HepG2 (cell line): ENCODE data around the gene NOTUM. TPM values are rescaled to one million over a fixed set of nuclear protein-coding genes. Genes with fewer than 3 reads are reported as not detected.
A peak's percentile ranks its signal among the peaks of the same experiment; 100 is the strongest.

Source experiments
- CERS6 ChIP-seq: sonication (generic); formaldehyde crosslinking; IDR thresholded peaks from 2 replicates; pipeline ENCODE4 v1.5.0; 2020; ENCODE audit warnings: missing genetic modification reagents
- E2F5 ChIP-seq: sonication (generic); formaldehyde crosslinking; conservative IDR thresholded peaks from 2 replicates; pipeline ENCODE4 v1.4.0; 2020; ENCODE audit warnings: missing genetic modification reagents
- FOXO4 ChIP-seq: sonication (generic); formaldehyde crosslinking; conservative IDR thresholded peaks from 2 replicates; pipeline ENCODE4 v1.8.1; 2023; ENCODE audit warnings: missing genetic modification reagents
- GFI1 ChIP-seq: sonication (generic); formaldehyde crosslinking; IDR thresholded peaks from 2 replicates; pipeline ENCODE4 v1.5.0; 2020; ENCODE audit warnings: missing genetic modification reagents, mild to moderate bottlenecking, borderline replicate concordance
- GLI4 ChIP-seq: sonication (generic); formaldehyde crosslinking; IDR thresholded peaks from 2 replicates; pipeline ENCODE4 v1.5.1; 2020; ENCODE audit warnings: missing genetic modification reagents, mild to moderate bottlenecking, moderate library complexity, borderline replicate concordance
- IRF1 ChIP-seq: sonication (generic); formaldehyde crosslinking; IDR thresholded peaks from 2 replicates; pipeline ENCODE4 v1.4.0; 2020; ENCODE audit warnings: low read depth, mild to moderate bottlenecking, missing genetic modification reagents
- MED8 ChIP-seq: sonication (generic); formaldehyde crosslinking; IDR thresholded peaks from 2 replicates; pipeline ENCODE4 v1.8.1; 2023; ENCODE audit warnings: mild to moderate bottlenecking, missing genetic modification reagents; ENCODE audit not compliant: insufficient replicate concordance
- NFIC ChIP-seq: IDR thresholded peaks from 2 replicates; pipeline ENCODE4 v1.6.1; 2012; ENCODE audit warnings: mild to moderate bottlenecking, low read length, inconsistent platforms
- TAF1 ChIP-seq: sonication (generic); formaldehyde crosslinking; IDR thresholded peaks from 2 replicates; pipeline ENCODE4 v1.4.0; 2020; ENCODE audit warnings: missing genetic modification reagents
- THAP8 ChIP-seq: sonication (generic); formaldehyde crosslinking; IDR thresholded peaks from 2 replicates; pipeline ENCODE4 v1.5.1; 2020; ENCODE audit warnings: missing genetic modification reagents, mild to moderate bottlenecking, borderline replicate concordance
- ZNF10 ChIP-seq: sonication (generic); formaldehyde crosslinking; IDR thresholded peaks from 2 replicates; pipeline ENCODE4 v1.4.0; 2020; ENCODE audit warnings: mild to moderate bottlenecking, low read depth, missing genetic modification reagents, borderline replicate concordance
- ZNF180 ChIP-seq: sonication (generic); formaldehyde crosslinking; IDR thresholded peaks from 2 replicates; pipeline ENCODE4 v1.4.0; 2020; ENCODE audit warnings: low read depth, missing genetic modification reagents, borderline replicate concordance
- ZNF232 ChIP-seq: sonication (generic); formaldehyde crosslinking; IDR thresholded peaks from 2 replicates; pipeline ENCODE4 v1.4.0; 2020; ENCODE audit warnings: missing genetic modification reagents, borderline replicate concordance
- ZNF329 ChIP-seq: sonication (generic); formaldehyde crosslinking; IDR thresholded peaks from 2 replicates; pipeline ENCODE4 v1.9.0; 2021; ENCODE audit warnings: low read depth, mild to moderate bottlenecking, missing genetic modification reagents
- ZNF607 ChIP-seq: sonication (generic); formaldehyde crosslinking; IDR thresholded peaks from 2 replicates; pipeline ENCODE4 v1.5.1; 2020; ENCODE audit warnings: missing genetic modification reagents, mild to moderate bottlenecking, borderline replicate concordance
- polyA plus RNA-seq, 8 experiments: library from polyadenylated mRNA; depleted of rRNA in 3 of 8; stranded (reverse) in 7 of 8; unstranded in 1 of 8; fragments of >200 nt; fragmentation: Illumina TruSeq in 4 of 8; extraction: Trizol in 4 of 8; gene quantifications; 2 replicates each; pipeline versions ENCODE4 v1.2.1 to v1.2.3, GENCODE V29; 2011 to 2016; ENCODE audit warnings: low read depth in 4 of 8, missing spikeins in 1 of 8, mixed read lengths in 1 of 8; ENCODE audit not compliant: insufficient read depth in 1 of 8
- total RNA-seq, 5 experiments: library from RNA; depleted of rRNA; stranded (reverse); fragments of >200 nt; fragmentation: Illumina TruSeq; extraction: Trizol; gene quantifications; 2 replicates each; pipeline ENCODE4 v1.2.3, GENCODE V29; 2016; ENCODE audit warnings: low read depth in 1 of 5
- TF ChIP-seq, protein P1 (sequence below), 2 experiments: fragments of 450-650 bp in 1 of 2; sonication (generic) in 1 of 2; formaldehyde crosslinking; IDR thresholded peaks; 2 replicates each; pipeline versions ENCODE4 v1.5.0 to v1.8.0; 2020 to 2022; ENCODE audit warnings: mild to moderate bottlenecking in 1 of 2, missing genetic modification reagents in 1 of 2

Gene NOTUM
- total and polyA plus RNA-seq, 2 of the 13 experiments (the other 11 are each of a cell fraction or from before 2014, with no cell fraction given): 150 to 160 TPM

- TF ChIP-seq ZNF607 (CRISPR knock-in tag): no peak
- no peak for TF ChIP-seq GFI1
- no peak for TF ChIP-seq GLI4 (CRISPR knock-in tag)
- TF ChIP-seq CERS6 (CRISPR knock-in tag): no peak
- no peak for TF ChIP-seq ZNF10 (CRISPR knock-in tag)
- no peak for TF ChIP-seq TAF1
- TF ChIP-seq NFIC: no peak
- no peak for TF ChIP-seq ZNF180 (CRISPR knock-in tag)
- TF ChIP-seq FOXO4 (CRISPR knock-in tag): 0 out of 2 replicates have a peak, but pooled peaks have one; percentile 58
- no peak for TF ChIP-seq ZNF329 (CRISPR knock-in tag)
- no peak for TF ChIP-seq ZNF232
- TF ChIP-seq THAP8 (CRISPR knock-in tag): no peak
- no peak for TF ChIP-seq MED8 (CRISPR knock-in tag)
- TF ChIP-seq E2F5 (CRISPR knock-in tag): no peak
- TF ChIP-seq, protein P1, sequence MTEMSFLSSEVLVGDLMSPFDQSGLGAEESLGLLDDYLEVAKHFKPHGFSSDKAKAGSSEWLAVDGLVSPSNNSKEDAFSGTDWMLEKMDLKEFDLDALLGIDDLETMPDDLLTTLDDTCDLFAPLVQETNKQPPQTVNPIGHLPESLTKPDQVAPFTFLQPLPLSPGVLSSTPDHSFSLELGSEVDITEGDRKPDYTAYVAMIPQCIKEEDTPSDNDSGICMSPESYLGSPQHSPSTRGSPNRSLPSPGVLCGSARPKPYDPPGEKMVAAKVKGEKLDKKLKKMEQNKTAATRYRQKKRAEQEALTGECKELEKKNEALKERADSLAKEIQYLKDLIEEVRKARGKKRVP (CRISPR knock-in tag; IDR thresholded peaks at IDR 0.05): no peak
- TF ChIP-seq IRF1 (CRISPR knock-in tag): no peak
Measured at GRCh38 chr17:81907219-81908145, 53.5 kb downstream of the NOTUM start (continued).
